NB4 (cell line): ENCODE data around the gene S100A14.

ENCODE experiments used
- MYC ChIP-seq: IDR thresholded peaks from 2 replicates; pipeline ENCODE4 v1.6.1; 2011; ENCODE audit warnings: low read depth, low read length
- POLR2A ChIP-seq: IDR thresholded peaks from 2 replicates; pipeline ENCODE4 v1.6.1; 2011; ENCODE audit warnings: mild to moderate bottlenecking; ENCODE audit not compliant: insufficient read length; ENCODE audit errors: extremely low read depth
- TF ChIP-seq, protein P1 (sequence below): IDR thresholded peaks from one replicate; pipeline ENCODE4 v1.5.1; 2012; ENCODE audit warnings: low read depth, low read length
- TF ChIP-seq, protein P2 (sequence below): IDR thresholded peaks from 2 replicates; pipeline ENCODE4 v1.6.1; 2011; ENCODE audit warnings: low read depth, low read length

DNA sequence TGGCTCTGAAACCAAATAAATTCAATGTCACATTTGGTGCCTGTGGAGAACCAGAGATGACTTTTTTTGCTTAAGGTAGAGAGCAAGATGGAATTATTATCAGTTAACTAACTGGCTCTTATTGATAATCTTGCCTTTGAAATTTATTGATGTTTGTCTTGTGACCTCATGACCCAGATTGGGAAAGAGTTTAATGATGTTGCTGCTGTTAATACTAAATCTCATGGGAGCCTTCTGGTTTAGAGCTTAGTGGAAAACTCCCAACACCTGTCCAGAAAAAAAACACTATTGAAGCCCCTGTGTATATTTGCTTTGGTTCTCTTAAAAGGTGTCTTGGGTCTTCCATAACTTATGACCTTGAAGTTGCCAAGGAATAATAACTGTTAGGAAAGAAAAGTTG, 27.7 kb upstream of the S100A14 start:
- TF ChIP-seq, protein P1, sequence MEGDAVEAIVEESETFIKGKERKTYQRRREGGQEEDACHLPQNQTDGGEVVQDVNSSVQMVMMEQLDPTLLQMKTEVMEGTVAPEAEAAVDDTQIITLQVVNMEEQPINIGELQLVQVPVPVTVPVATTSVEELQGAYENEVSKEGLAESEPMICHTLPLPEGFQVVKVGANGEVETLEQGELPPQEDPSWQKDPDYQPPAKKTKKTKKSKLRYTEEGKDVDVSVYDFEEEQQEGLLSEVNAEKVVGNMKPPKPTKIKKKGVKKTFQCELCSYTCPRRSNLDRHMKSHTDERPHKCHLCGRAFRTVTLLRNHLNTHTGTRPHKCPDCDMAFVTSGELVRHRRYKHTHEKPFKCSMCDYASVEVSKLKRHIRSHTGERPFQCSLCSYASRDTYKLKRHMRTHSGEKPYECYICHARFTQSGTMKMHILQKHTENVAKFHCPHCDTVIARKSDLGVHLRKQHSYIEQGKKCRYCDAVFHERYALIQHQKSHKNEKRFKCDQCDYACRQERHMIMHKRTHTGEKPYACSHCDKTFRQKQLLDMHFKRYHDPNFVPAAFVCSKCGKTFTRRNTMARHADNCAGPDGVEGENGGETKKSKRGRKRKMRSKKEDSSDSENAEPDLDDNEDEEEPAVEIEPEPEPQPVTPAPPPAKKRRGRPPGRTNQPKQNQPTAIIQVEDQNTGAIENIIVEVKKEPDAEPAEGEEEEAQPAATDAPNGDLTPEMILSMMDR: no peak
- TF ChIP-seq POLR2A (no peak), MYC (no peak)
- TF ChIP-seq, protein P2, sequence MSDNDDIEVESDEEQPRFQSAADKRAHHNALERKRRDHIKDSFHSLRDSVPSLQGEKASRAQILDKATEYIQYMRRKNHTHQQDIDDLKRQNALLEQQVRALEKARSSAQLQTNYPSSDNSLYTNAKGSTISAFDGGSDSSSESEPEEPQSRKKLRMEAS: no peak
